ENCODE results near the gene CGB5. TPM values are rescaled to one million over a fixed set of nuclear protein-coding genes. Genes with fewer than 3 reads are reported as not detected.

Gene CGB5
- total and polyA plus RNA-seq, 9 of the 15 experiments (the other 6 are each of a cell fraction or from before 2014, with no cell fraction given) = not detected

GRCh38 chr19:49073514-49074378 lies 30.1 kb downstream of the CGB5 start (continued):
- no peak for TF ChIP-seq CEBPZ (IDR thresholded peaks at IDR 0.05; ENCODE audit: borderline replicate concordance, low read depth, low read length)
- TF ChIP-seq ZNF124 (CRISPR knock-in tag; IDR thresholded peaks at IDR 0.05) = no peak
- no peak for TF ChIP-seq ZNF165 (CRISPR knock-in tag; IDR thresholded peaks at IDR 0.05; ENCODE audit: borderline replicate concordance)
- TF ChIP-seq KLF16 (IDR thresholded peaks at IDR 0.05) = 0 out of 2 replicates have a peak, but pooled peaks have one; percentile 11
- TF ChIP-seq ZNF407 (IDR thresholded peaks at IDR 0.05; ENCODE audit: low read depth) = peak; percentile 73
- TF ChIP-seq COPS2 (conservative IDR thresholded peaks at IDR 0.05) = no peak
- no peak for TF ChIP-seq KHSRP (IDR thresholded peaks at IDR 0.05)
- 0 out of 2 replicates have a peak, but pooled peaks have one; percentile 23 for TF ChIP-seq SMARCE1 (IDR thresholded peaks at IDR 0.05)
- 0 out of 2 replicates have a peak, but pooled peaks have one; percentile 35 for TF ChIP-seq POLR2A (conservative IDR thresholded peaks at IDR 0.05)
- TF ChIP-seq PML (IDR thresholded peaks at IDR 0.05; ENCODE audit: low read length) = no peak
- TF ChIP-seq MYNN (IDR thresholded peaks at IDR 0.05) = no peak
- TF ChIP-seq MYNN (CRISPR knock-in tag; IDR thresholded peaks at IDR 0.05) = no peak
- TF ChIP-seq ESRRA (IDR thresholded peaks at IDR 0.05; ENCODE audit: borderline replicate concordance, low read depth) = peak; percentile 62; the same call in 1 of the 2 replicates
- TF ChIP-seq TCF3 (CRISPR knock-in tag; IDR thresholded peaks at IDR 0.05) = 0 out of 2 replicates have a peak, but pooled peaks have one; percentile 13
- TF ChIP-seq SMARCA4 (IDR thresholded peaks at IDR 0.05) = peak; percentile 30; the same call in 1 of the 2 replicates
- peak; percentile 31; the same call in 1 of the 2 replicates for TF ChIP-seq ATF7 (IDR thresholded peaks at IDR 0.05)
- TF ChIP-seq HDGF (IDR thresholded peaks at IDR 0.05) = no peak
- TF ChIP-seq CREM (IDR thresholded peaks at IDR 0.05; ENCODE audit: low read depth) = 0 out of 2 replicates have a peak, but pooled peaks have one; percentile 8
- TF ChIP-seq ARHGAP35 (IDR thresholded peaks at IDR 0.05; ENCODE audit: partially characterized antibody) = no peak

Measured in K562 (cell line).